ENCODE data around the gene IER3. TPM values are rescaled to one million over a fixed set of nuclear protein-coding genes. Genes with fewer than 3 reads are reported as not detected.
"Not testable (repeated sequence)": the region's sequence is repeated elsewhere in the genome, so short reads cannot be mapped to it uniquely, and the experiment has no call there.

Gene IER3
- total and polyA plus RNA-seq, 2 experiments from 2014 or later: 19.9 to 21.2 TPM

DNA sequence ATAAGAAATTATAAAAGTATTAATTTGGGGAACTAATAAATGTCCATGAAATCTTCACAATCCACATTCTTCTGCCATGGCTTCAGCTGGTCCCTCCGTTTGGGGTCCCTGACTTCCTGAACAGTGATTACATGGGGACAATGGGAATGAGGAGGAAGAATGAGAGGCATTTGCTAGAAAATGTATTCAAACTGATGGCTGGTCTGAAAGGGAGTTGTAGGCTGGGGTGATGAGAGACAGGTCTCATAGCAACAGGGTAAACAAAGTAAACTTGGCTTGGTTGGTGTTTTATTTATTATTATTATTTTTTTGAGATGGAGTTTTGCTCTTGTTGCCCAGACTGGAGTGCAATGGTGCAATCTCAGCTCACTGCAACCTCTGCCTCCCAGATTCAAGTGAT lies 21.1 kb upstream of the IER3 start:
- H3K4me3 ChIP-seq; H2AFZ ChIP-seq; H3K36me3 Mint-ChIP-seq (ENCODE audit: low read depth); H3K4me2 ChIP-seq; H3K27me3 ChIP-seq (ENCODE audit: insufficient read depth); H3K9me3 Mint-ChIP-seq; H3K79me2 ChIP-seq (replicated peaks; ENCODE audit: insufficient read depth); H4K20me1 ChIP-seq (replicated peaks; ENCODE audit: insufficient read depth); H3K36me3 ChIP-seq (ENCODE audit: insufficient read depth); H3F3A ChIP-seq (replicated peaks; ENCODE audit: low read depth); H3K9me2 ChIP-seq (ENCODE audit: insufficient read depth): not testable (repeated sequence)
- peaks cover 68% of the 10 kb centered on the region for H3K4me1 Mint-ChIP-seq
- peaks cover 15% of the 10 kb centered on the region for H3K27me3 Mint-ChIP-seq (ENCODE audit: insufficient read depth, low read depth, poor library complexity)
- H3K27ac ChIP-seq (ENCODE audit: low read depth): peak overlapping the region; percentile 93
- H3K27ac Mint-ChIP-seq: peak overlapping the region; percentile 88; the same call in 1 of the 2 replicates
- DNase-seq (ENCODE audit: low spot score): peak; percentile 58
- peaks cover 38% of the 10 kb centered on the region for H3K4me1 ChIP-seq (ENCODE audit: insufficient read depth)
- ATAC-seq: peak; percentile 20; the same call in 2 of the 3 replicates
- H3K4me3 Mint-ChIP-seq: peak overlapping the region; percentile 22; the same call in 1 of the 3 replicates

DNA sequence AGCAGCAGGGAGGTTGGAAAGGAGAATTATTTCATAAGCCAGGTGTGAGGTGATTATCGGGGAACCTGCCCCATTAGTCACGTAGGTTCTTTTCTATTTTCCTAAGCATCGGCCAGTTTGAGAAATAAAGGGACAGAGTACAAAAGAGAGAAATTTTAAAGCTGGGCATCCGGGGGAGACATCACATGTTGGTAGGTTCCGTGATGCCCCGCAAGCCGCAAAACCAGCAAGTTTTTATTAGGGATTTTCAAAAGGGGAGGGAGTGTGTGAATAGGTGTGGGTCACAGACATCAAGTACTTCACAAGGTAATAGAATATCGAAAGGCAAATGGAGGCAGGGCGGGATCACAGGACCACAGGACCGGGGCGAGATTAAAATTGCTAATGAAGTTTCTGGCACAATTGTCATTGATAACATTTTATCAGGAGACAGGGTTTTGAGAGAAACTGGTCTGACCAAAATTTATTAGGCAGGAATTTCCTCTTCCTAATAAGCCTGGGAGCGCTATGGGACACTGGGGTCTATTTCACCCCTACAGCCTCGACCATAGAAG lies 20.2 kb upstream of the IER3 start:
- Mint-ChIP-seq H3K4me1 (peaks cover 62% of the 10 kb centered on the region), H3K27me3 (ENCODE audit: insufficient read depth, low read depth, poor library complexity) (peaks cover 14% of the 10 kb centered on the region), H3K4me3 (peak overlapping the region; percentile 43), H3K27ac (peak overlapping the region; percentile 72)
- H3K4me3 ChIP-seq; H3F3A ChIP-seq (replicated peaks; ENCODE audit: low read depth); DNase-seq (ENCODE audit: low spot score); H2AFZ ChIP-seq; H3K79me2 ChIP-seq (replicated peaks; ENCODE audit: insufficient read depth); H3K27me3 ChIP-seq (ENCODE audit: insufficient read depth); H3K9me2 ChIP-seq (ENCODE audit: insufficient read depth); H4K20me1 ChIP-seq (replicated peaks; ENCODE audit: insufficient read depth); H3K36me3 ChIP-seq (ENCODE audit: insufficient read depth); ATAC-seq; H3K36me3 Mint-ChIP-seq (ENCODE audit: low read depth); H3K9me3 Mint-ChIP-seq: not testable (repeated sequence)
- peak overlapping the region; percentile 1; the same call in 1 of the 2 replicates for H3K4me2 ChIP-seq
- peak overlapping the region; percentile 93 for H3K27ac ChIP-seq (ENCODE audit: low read depth)
- H3K4me1 ChIP-seq (ENCODE audit: insufficient read depth): peaks cover 30% of the 10 kb centered on the region

DNA sequence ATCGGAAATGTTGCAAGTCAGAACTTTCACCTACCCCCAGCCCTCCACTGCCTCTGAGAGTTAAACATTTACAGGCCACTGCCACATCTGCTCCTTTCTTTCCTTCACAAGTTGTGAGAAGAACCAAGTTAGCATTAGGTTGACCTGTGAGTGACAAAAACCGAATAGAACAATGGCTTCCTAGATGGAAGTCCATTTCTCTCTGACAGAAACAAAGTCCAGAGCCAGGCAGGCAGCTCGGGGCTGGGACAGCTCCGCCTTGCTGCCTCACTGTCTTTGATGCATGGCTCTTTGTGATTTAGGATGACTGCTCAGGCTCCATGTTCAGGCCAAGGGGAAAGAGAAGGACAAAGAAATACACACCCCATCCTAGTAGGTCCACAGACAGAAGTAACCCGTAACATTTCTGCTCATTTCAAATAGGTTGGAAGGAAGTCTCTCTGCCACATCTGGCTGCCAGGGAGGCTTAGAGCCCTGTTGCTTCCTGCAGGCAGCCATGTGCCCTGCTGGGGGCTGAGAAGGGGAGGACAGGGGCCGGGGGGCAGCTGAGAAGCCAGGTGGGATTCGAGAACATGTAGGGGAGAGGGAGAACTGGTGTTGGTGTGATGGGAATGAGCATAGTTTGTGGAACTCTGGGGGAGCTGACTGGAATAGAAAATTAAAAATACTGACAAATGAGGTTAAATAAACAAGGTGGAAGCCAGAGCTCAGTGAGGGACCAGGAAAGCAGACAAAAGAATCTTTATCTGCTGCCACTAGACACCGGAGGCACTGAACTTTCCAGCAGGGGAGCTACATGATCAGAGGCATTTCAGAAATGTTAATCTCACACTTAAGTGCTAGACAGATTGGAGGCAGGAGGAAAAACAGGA lies 19.5 kb upstream of the IER3 start:
- Mint-ChIP-seq H3K4me1 (peaks cover 54% of the 10 kb centered on the region), H3K9me3 (no peaks in the 10 kb centered on the region; the same call in 2 of the 3 replicates), H3K36me3 (ENCODE audit: low read depth) (no peaks in the 10 kb centered on the region), H3K4me3 (peak overlapping the region; percentile 43), H3K27ac (peak overlapping the region; percentile 72), H3K27me3 (ENCODE audit: insufficient read depth, low read depth, poor library complexity) (peaks cover 12% of the 10 kb centered on the region)
- no peak for DNase-seq (ENCODE audit: low spot score)
- H3K4me3 ChIP-seq: no peak overlapping the region
- peaks cover 26% of the 10 kb centered on the region for H3K4me1 ChIP-seq (ENCODE audit: insufficient read depth)
- H3K79me2 ChIP-seq (replicated peaks; ENCODE audit: insufficient read depth): no peaks in the 10 kb centered on the region
- H4K20me1 ChIP-seq (replicated peaks; ENCODE audit: insufficient read depth): no peaks in the 10 kb centered on the region
- no peaks in the 10 kb centered on the region for H3K27me3 ChIP-seq (ENCODE audit: insufficient read depth)
- H3F3A ChIP-seq (replicated peaks; ENCODE audit: low read depth): no peaks in the 10 kb centered on the region
- ATAC-seq: peak; percentile 42
- H3K4me2 ChIP-seq: peak overlapping the region; percentile 67; the same call in 1 of the 2 replicates
- peak overlapping the region; percentile 93 for H3K27ac ChIP-seq (ENCODE audit: low read depth)
- no peaks in the 10 kb centered on the region for H3K36me3 ChIP-seq (ENCODE audit: insufficient read depth)
- H3K9me2 ChIP-seq (ENCODE audit: insufficient read depth): no peaks in the 10 kb centered on the region
- peak overlapping the region; percentile 92 for H2AFZ ChIP-seq
- TF ChIP-seq, protein P1, sequence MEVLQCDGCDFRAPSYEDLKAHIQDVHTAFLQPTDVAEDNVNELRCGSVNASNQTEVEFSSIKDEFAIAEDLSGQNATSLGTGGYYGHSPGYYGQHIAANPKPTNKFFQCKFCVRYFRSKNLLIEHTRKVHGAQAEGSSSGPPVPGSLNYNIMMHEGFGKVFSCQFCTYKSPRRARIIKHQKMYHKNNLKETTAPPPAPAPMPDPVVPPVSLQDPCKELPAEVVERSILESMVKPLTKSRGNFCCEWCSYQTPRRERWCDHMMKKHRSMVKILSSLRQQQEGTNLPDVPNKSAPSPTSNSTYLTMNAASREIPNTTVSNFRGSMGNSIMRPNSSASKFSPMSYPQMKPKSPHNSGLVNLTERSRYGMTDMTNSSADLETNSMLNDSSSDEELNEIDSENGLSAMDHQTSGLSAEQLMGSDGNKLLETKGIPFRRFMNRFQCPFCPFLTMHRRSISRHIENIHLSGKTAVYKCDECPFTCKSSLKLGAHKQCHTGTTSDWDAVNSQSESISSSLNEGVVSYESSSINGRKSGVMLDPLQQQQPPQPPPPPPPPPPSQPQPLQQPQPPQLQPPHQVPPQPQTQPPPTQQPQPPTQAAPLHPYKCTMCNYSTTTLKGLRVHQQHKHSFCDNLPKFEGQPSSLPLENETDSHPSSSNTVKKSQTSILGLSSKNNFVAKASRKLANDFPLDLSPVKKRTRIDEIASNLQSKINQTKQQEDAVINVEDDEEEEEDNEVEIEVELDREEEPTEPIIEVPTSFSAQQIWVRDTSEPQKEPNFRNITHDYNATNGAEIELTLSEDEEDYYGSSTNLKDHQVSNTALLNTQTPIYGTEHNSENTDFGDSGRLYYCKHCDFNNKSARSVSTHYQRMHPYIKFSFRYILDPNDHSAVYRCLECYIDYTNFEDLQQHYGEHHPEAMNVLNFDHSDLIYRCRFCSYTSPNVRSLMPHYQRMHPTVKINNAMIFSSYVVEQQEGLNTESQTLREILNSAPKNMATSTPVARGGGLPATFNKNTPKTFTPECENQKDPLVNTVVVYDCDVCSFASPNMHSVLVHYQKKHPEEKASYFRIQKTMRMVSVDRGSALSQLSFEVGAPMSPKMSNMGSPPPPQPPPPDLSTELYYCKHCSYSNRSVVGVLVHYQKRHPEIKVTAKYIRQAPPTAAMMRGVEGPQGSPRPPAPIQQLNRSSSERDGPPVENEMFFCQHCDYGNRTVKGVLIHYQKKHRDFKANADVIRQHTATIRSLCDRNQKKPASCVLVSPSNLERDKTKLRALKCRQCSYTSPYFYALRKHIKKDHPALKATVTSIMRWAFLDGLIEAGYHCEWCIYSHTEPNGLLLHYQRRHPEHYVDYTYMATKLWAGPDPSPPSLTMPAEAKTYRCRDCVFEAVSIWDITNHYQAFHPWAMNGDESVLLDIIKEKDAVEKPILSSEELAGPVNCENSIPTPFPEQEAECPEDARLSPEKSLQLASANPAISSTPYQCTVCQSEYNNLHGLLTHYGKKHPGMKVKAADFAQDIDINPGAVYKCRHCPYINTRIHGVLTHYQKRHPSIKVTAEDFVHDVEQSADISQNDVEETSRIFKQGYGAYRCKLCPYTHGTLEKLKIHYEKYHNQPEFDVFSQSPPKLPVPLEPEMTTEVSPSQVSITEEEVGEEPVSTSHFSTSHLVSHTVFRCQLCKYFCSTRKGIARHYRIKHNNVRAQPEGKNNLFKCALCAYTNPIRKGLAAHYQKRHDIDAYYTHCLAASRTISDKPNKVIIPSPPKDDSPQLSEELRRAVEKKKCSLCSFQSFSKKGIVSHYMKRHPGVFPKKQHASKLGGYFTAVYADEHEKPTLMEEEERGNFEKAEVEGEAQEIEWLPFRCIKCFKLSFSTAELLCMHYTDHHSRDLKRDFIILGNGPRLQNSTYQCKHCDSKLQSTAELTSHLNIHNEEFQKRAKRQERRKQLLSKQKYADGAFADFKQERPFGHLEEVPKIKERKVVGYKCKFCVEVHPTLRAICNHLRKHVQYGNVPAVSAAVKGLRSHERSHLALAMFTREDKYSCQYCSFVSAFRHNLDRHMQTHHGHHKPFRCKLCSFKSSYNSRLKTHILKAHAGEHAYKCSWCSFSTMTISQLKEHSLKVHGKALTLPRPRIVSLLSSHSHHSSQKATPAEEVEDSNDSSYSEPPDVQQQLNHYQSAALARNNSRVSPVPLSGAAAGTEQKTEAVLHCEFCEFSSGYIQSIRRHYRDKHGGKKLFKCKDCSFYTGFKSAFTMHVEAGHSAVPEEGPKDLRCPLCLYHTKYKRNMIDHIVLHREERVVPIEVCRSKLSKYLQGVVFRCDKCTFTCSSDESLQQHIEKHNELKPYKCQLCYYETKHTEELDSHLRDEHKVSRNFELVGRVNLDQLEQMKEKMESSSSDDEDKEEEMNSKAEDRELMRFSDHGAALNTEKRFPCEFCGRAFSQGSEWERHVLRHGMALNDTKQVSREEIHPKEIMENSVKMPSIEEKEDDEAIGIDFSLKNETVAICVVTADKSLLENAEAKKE (CRISPR knock-in tag; IDR thresholded peaks at IDR 0.05): no peak
- TF ChIP-seq, protein P2, sequence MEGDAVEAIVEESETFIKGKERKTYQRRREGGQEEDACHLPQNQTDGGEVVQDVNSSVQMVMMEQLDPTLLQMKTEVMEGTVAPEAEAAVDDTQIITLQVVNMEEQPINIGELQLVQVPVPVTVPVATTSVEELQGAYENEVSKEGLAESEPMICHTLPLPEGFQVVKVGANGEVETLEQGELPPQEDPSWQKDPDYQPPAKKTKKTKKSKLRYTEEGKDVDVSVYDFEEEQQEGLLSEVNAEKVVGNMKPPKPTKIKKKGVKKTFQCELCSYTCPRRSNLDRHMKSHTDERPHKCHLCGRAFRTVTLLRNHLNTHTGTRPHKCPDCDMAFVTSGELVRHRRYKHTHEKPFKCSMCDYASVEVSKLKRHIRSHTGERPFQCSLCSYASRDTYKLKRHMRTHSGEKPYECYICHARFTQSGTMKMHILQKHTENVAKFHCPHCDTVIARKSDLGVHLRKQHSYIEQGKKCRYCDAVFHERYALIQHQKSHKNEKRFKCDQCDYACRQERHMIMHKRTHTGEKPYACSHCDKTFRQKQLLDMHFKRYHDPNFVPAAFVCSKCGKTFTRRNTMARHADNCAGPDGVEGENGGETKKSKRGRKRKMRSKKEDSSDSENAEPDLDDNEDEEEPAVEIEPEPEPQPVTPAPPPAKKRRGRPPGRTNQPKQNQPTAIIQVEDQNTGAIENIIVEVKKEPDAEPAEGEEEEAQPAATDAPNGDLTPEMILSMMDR (conservative IDR thresholded peaks at IDR 0.05; ENCODE audit: low read depth in 2 of 2): no peak
- TF ChIP-seq EZH2 (IDR thresholded peaks at IDR 0.05; ENCODE audit: low read depth, unreplicated experiment) (no peak), JUNB (IDR thresholded peaks at IDR 0.05; ENCODE audit: unreplicated experiment) (no peak), POLR2AphosphoS5 (IDR thresholded peaks at IDR 0.05; ENCODE audit: low read depth) (no peak), STAT1 (IDR thresholded peaks at IDR 0.05; ENCODE audit: unreplicated experiment) (no peak), CREB1 (CRISPR knock-in tag; IDR thresholded peaks at IDR 0.05; ENCODE audit: low read depth) (no peak)
